K562 (cell line): Measurements from ENCODE around the gene SUPT5H. TPM values are rescaled to one million over a fixed set of nuclear protein-coding genes. Genes with fewer than 3 reads are reported as not detected.

Experiments
- ATAC-seq: fragments of 200-7000 bp; cut with Tn5 transposase; 3 replicates; pipeline ENCODE4 v1.9.1; 2020; ENCODE audit warnings: moderate library complexity
- BruUV-seq: library from RNA; stranded (reverse); fragments of 400-500 nt; replicated peaks from 2 replicates; lab custom pipeline; 2021; lab: Mats Ljungman, UMichigan
- CTCF ChIA-PET: fragments of 300-600 bp; formaldehyde crosslinking; extraction: SDS; loops from one replicate; lab custom pipeline; 2021; ENCODE audit warnings: low intra/inter-chr PET ratio; lab: Yijun Ruan, JAX
- POLR2A ChIA-PET: fragments of 300-600, 350-650 bp; sonication (Branson Sonifier 250); formaldehyde crosslinking; extraction: SDS; loops from one replicate; lab custom pipeline; 2021; ENCODE audit warnings: antibody characterized with exemption, inconsistent platforms; lab: Yijun Ruan, JAX
- DNase-seq, 4 experiments: peaks; one replicate each; pipeline versions ENCODE4 v3.0.0 to v3.0.0-alpha.2; 2011 to 2018; ENCODE audit warnings: low spot score in 3 of 4, mixed read lengths in 3 of 4; ENCODE audit errors: extremely low read depth in 1 of 4
- FAIRE-seq: peaks from 2 replicates; lab custom pipeline; 2011; peaks lifted over from hg19 to GRCh38; lab: Jason Lieb, UNC
- H2AFZ ChIP-seq: 2 replicates; pipeline ENCODE4 v1.6.0; 2011; ENCODE audit warnings: low read depth, low read length, control low read depth, inconsistent platforms
- H3K27ac ChIP-seq: fragments of 200-600 bp; 3 replicates; pipeline ENCODE4 v1.8.0; 2011; ENCODE audit warnings: low read depth, mild to moderate bottlenecking, control low read depth, inconsistent platforms, low read length, moderate library complexity, mixed read lengths; ENCODE audit errors: extremely low read depth
- H3K27me3 ChIP-seq, 2 experiments: fragments of 300-600 bp in 1 of 2; 2 replicates in 1 of 2; 3 replicates in 1 of 2; pipeline versions ENCODE4 v1.6.0 to v1.8.0; 2011; ENCODE audit warnings: inconsistent platforms in 2 of 2, low read length in 2 of 2, mild to moderate bottlenecking in 1 of 2, mixed read lengths in 1 of 2, moderate library complexity in 1 of 2; ENCODE audit not compliant: control insufficient read depth in 2 of 2, insufficient read depth in 2 of 2
- H3K36me3 ChIP-seq: fragments of 300-600 bp; 3 replicates; pipeline ENCODE4 v1.8.0; 2011; ENCODE audit warnings: mild to moderate bottlenecking, low read length, inconsistent platforms; ENCODE audit not compliant: control insufficient read depth, insufficient read depth
- H3K4me1 ChIP-seq, 2 experiments: fragments of 200-600 bp in 1 of 2; replicated peaks in 1 of 2; 2 replicates in 1 of 2; 3 replicates in 1 of 2; pipeline versions ENCODE4 v1.5.1 to v1.8.0; 2011; ENCODE audit warnings: inconsistent platforms in 2 of 2, low read length in 2 of 2, mild to moderate bottlenecking in 1 of 2, mixed read lengths in 1 of 2, moderate library complexity in 1 of 2; ENCODE audit not compliant: control insufficient read depth in 2 of 2, insufficient read depth in 2 of 2
- H3K4me2 ChIP-seq: 2 replicates; pipeline ENCODE4 v1.6.1; 2011; ENCODE audit warnings: low read length, control low read depth, inconsistent platforms, mixed read lengths; ENCODE audit not compliant: insufficient read depth
- H3K4me3 ChIP-seq: fragments of 200-600 bp; sonication (generic), shearing (Covaris generic); 2 replicates; pipeline ENCODE4 v1.5.1; 2016; ENCODE audit warnings: control low read depth, inconsistent platforms
- H3K79me2 ChIP-seq: fragments of 200-600 bp; 3 replicates; pipeline ENCODE4 v1.8.0; 2011; ENCODE audit warnings: low read length, inconsistent platforms; ENCODE audit not compliant: control insufficient read depth, insufficient read depth
- H3K9ac ChIP-seq, 2 experiments: 2 replicates each; pipeline versions ENCODE4 v1.6.0 to v1.6.1; 2011; ENCODE audit warnings: low read depth in 2 of 2, low read length in 2 of 2, control low read depth in 1 of 2, inconsistent platforms in 1 of 2, mild to moderate bottlenecking in 1 of 2, mixed read lengths in 1 of 2; ENCODE audit not compliant: insufficient read depth in 1 of 2
- H3K9me1 ChIP-seq: one replicate; pipeline ENCODE4 v1.6.0; 2011; ENCODE audit warnings: inconsistent platforms, mild to moderate bottlenecking, low read length, moderate library complexity; ENCODE audit not compliant: control insufficient read depth, insufficient read depth
- H3K9me3 ChIP-seq: replicated peaks from 2 replicates; pipeline ENCODE4 v1.5.1; 2011; ENCODE audit warnings: low read depth, low read length, inconsistent platforms; ENCODE audit not compliant: control insufficient read depth, insufficient read depth
- H4K20me1 ChIP-seq: replicated peaks from 2 replicates; pipeline ENCODE4 v1.6.1; 2011; ENCODE audit warnings: low read length, inconsistent platforms, mixed read lengths; ENCODE audit not compliant: control insufficient read depth, insufficient read depth
- BCOR ChIP-seq: fragments of 450-650 bp; IDR thresholded peaks from 2 replicates; pipeline ENCODE4 v1.6.1; 2016
- EWSR1 ChIP-seq: fragments of 450-650 bp; IDR thresholded peaks from 2 replicates; pipeline ENCODE4 v1.6.1; 2018; ENCODE audit warnings: borderline replicate concordance, mild to moderate bottlenecking, low read depth, moderate library complexity; ENCODE audit not compliant: partially characterized antibody
- MTA2 ChIP-seq: fragments of 450-650 bp; IDR thresholded peaks from 2 replicates; pipeline ENCODE4 v1.6.1; 2016; ENCODE audit warnings: low read depth
- RBM25 ChIP-seq: fragments of 200-400 bp; formaldehyde crosslinking; IDR thresholded peaks from 2 replicates; pipeline ENCODE4 v1.6.1; 2018; ENCODE audit warnings: low read length, low read depth, moderate library complexity; ENCODE audit not compliant: severe bottlenecking
- RCOR1 ChIP-seq, 2 experiments: IDR thresholded peaks; 2 replicates each; pipeline ENCODE4 v1.6.1; 2012; ENCODE audit warnings: low read depth in 2 of 2, low read length in 2 of 2, borderline replicate concordance in 1 of 2, improper control_type of control experiment in 1 of 2
- ZFP36 ChIP-seq: fragments of 150-350 bp; IDR thresholded peaks from 2 replicates; pipeline ENCODE4 v1.6.1; 2018; ENCODE audit warnings: low read length, low read depth; ENCODE audit not compliant: partially characterized antibody
- ZMIZ1 ChIP-seq, 2 experiments: fragments of 150-350 bp in 1 of 2; IDR thresholded peaks; 2 replicates each; pipeline ENCODE4 v1.6.1; 2012 to 2016; ENCODE audit warnings: low read depth in 2 of 2, low read length in 2 of 2, mild to moderate bottlenecking in 1 of 2, moderate library complexity in 1 of 2
- WGBS: fragments of 100-300 bp; shearing (Covaris generic); methylation state at CpG from one replicate; pipeline ENCODE4 v1.1.6; 2016; ENCODE audit warnings: low coverage, mixed read lengths; ENCODE audit not compliant: insufficient coverage; ENCODE audit errors: missing lambda C conversion rate; 5-methylcytosine and 5-hydroxymethylcytosine counted together
- in situ Hi-C: fragments of 300-500 bp; cut with MboI; formaldehyde crosslinking; loops from 4 replicates; pipeline ENCODE4 v1.15.0; 2018; ENCODE audit warnings: inconsistent platforms, mixed read lengths
- intact Hi-C: fragments of 100-400 bp; cut with micrococcal nuclease; formaldehyde crosslinking; loops from 2 replicates; pipeline ENCODE4 v1.14.2; 2022
- polyA plus RNA-seq, 8 experiments: library from polyadenylated mRNA; depleted of rRNA in 4 of 8; stranded (reverse) in 5 of 8; unstranded in 3 of 8; fragments of >200 nt; fragmentation: Nextera tagmentation in 2 of 8; fragmentation: Illumina TruSeq in 1 of 8; extraction: Ambion mirVana in 2 of 8; extraction: Trizol in 1 of 8; gene quantifications; 2 replicates each; pipeline versions ENCODE4 v1.2.1 to v1.2.3, GENCODE V29; 2011 to 2014; ENCODE audit warnings: inconsistent platforms in 1 of 8, missing spikeins in 1 of 8
- total RNA-seq, 7 experiments: library from RNA; depleted of rRNA in 6 of 7; stranded (reverse); fragments of >200 nt in 6 of 7; fragmentation: Illumina TruSeq in 2 of 7; extraction: Trizol in 2 of 7; gene quantifications; 2 replicates each; pipeline versions ENCODE4 v1.2.1 to v1.2.3, GENCODE V29; 2011 to 2021; ENCODE audit warnings: low replicate concordance in 1 of 7

SUPT5H gene
- total and polyA plus RNA-seq, 9 of the 15 experiments (the other 6 are each of a cell fraction or from before 2014, with no cell fraction given): 13.3 to 85.9 (median 35.9) TPM

- CTCF ChIA-PET: no interaction called here
Measured at GRCh38 chr19:39419003-39419402, 26.4 kb upstream of the SUPT5H start.

More at GRCh38 chr19:39419003-39419402, 26.4 kb upstream of the SUPT5H start:
- no TSS peak for BruUV-seq
- FAIRE-seq (peak; percentile 71), DNase-seq (no peak), ATAC-seq (no peak)
- 85% methylated on average over 9 of the region's 9 CpGs for WGBS
- TF ChIP-seq MTA2 (no peak), RCOR1 (IDR thresholded peaks at IDR 0.05; ENCODE audit: borderline replicate concordance in 1 of 2, low read depth in 2 of 2, low read length in 2 of 2) (0 out of 4 replicates have a peak, but pooled peaks of 1 of the 2 experiments have one; percentile 17), ZMIZ1 (IDR thresholded peaks at IDR 0.05; ENCODE audit: low read depth in 2 of 2, low read length in 2 of 2) (no peak), BCOR (peak; percentile 70; the same call in 1 of the 2 replicates), EWSR1 (no peak), RBM25 (peak; percentile 70), ZFP36 (peak; percentile 66)
- no peak overlapping the region for H3K4me2 ChIP-seq
- H3K27ac ChIP-seq: no peak overlapping the region
- peaks cover 6% of the 10 kb centered on the region; the same call in 2 of the 3 replicates for H3K79me2 ChIP-seq
- H4K20me1 ChIP-seq: no peaks in the 10 kb centered on the region
- no peak overlapping the region for H2AFZ ChIP-seq
- in situ Hi-C loops: no loop called here
- H3K4me1 ChIP-seq: peaks cover 4 to 34% of the 10 kb centered on the region in 2 experiments; a peak in 4 of 5 replicates
- POLR2A ChIA-PET: interaction anchor here (0.6 to 9.1 kb wide), 4 partner anchors 14 to 28 kb away, joined by 4 to 141 read pairs (median 5); partner anchors contain the start of genes MED29, PAF1 and RPS16
- H3K9me3 ChIP-seq: no peaks in the 10 kb centered on the region
- peaks cover 35% of the 10 kb centered on the region; the same call in 2 of the 3 replicates for H3K36me3 ChIP-seq
- no peak overlapping the region for H3K4me3 ChIP-seq
- H3K27me3 ChIP-seq: no peaks in the 10 kb centered on the region
- intact Hi-C loops: no loop called here
- no peaks in the 10 kb centered on the region for H3K9me1 ChIP-seq
- no peak overlapping the region for H3K9ac ChIP-seq
